HepG2 (cell line): ENCODE data around the gene CSTF3.

Experiments used
- BORCS8-MEF2B ChIP-seq: sonication (generic); formaldehyde crosslinking; IDR thresholded peaks from 2 replicates; pipeline ENCODE4 v1.8.0; 2022; ENCODE audit warnings: mild to moderate bottlenecking, missing genetic modification reagents
- EZH2 ChIP-seq: conservative IDR thresholded peaks from 2 replicates; pipeline ENCODE4 v1.6.1; 2012; ENCODE audit warnings: mild to moderate bottlenecking, low read depth, low read length, moderate library complexity
- NFIC ChIP-seq: IDR thresholded peaks from 2 replicates; pipeline ENCODE4 v1.6.1; 2012; ENCODE audit warnings: mild to moderate bottlenecking, low read length, inconsistent platforms
- ZNF747 ChIP-seq: sonication (generic); formaldehyde crosslinking; IDR thresholded peaks from 2 replicates; pipeline ENCODE4 v1.8.1; 2023; ENCODE audit warnings: missing genetic modification reagents, mild to moderate bottlenecking, borderline replicate concordance
- ZNF841 ChIP-seq: sonication (generic); formaldehyde crosslinking; IDR thresholded peaks from 2 replicates; pipeline ENCODE4 v1.8.1; 2023; ENCODE audit warnings: missing genetic modification reagents, borderline replicate concordance
- ZSCAN20 ChIP-seq: sonication (generic); formaldehyde crosslinking; IDR thresholded peaks from 2 replicates; pipeline ENCODE4 v1.4.0; 2020; ENCODE audit warnings: missing genetic modification reagents, mild to moderate bottlenecking, borderline replicate concordance
- TF ChIP-seq, protein P1 (sequence below): sonication (generic); formaldehyde crosslinking; IDR thresholded peaks from 2 replicates; pipeline ENCODE4 v1.5.0; 2020; ENCODE audit warnings: mild to moderate bottlenecking, missing genetic modification reagents, moderate library complexity
- TF ChIP-seq, protein P2 (sequence below): IDR thresholded peaks from 2 replicates; pipeline ENCODE4 v1.6.1; 2012; ENCODE audit warnings: inconsistent platforms

DNA sequence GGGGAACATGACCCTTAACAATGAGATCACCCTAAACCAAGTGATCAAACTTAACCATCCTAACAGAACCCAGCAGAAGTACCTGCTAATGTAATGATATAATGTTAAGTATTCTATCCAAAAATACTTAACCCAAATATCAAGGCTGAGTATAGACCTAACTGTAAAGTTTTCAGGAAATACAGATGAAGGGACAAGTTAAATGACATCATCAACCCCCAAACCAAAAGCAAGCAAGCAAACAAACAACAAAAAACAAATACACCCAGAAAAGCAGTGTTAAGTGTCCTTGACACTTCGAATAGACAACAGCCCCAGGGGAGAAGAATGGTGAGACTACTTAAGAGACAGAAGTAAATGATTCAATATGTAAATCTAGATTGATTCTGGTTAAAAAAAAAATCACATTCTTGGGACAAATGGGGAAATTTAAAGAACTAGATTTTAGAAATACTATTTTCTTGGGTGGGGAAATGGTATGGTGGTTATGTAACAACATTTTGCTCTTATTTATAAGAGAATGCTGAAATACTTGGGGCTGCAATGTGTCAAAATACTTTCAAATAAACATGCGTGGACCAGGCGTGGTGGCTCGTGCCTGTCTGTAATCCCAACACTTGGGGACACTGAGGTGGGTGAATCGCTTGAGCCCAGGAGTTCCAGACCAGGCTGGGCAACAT is 2.5 kb downstream of the CSTF3 start:
- TF ChIP-seq, protein P1, sequence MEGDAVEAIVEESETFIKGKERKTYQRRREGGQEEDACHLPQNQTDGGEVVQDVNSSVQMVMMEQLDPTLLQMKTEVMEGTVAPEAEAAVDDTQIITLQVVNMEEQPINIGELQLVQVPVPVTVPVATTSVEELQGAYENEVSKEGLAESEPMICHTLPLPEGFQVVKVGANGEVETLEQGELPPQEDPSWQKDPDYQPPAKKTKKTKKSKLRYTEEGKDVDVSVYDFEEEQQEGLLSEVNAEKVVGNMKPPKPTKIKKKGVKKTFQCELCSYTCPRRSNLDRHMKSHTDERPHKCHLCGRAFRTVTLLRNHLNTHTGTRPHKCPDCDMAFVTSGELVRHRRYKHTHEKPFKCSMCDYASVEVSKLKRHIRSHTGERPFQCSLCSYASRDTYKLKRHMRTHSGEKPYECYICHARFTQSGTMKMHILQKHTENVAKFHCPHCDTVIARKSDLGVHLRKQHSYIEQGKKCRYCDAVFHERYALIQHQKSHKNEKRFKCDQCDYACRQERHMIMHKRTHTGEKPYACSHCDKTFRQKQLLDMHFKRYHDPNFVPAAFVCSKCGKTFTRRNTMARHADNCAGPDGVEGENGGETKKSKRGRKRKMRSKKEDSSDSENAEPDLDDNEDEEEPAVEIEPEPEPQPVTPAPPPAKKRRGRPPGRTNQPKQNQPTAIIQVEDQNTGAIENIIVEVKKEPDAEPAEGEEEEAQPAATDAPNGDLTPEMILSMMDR (CRISPR knock-in tag) = no peak
- TF ChIP-seq ZNF841 (CRISPR knock-in tag) = no peak
- no peak for TF ChIP-seq ZSCAN20
- TF ChIP-seq BORCS8-MEF2B (CRISPR knock-in tag) = no peak
- no peak for TF ChIP-seq ZNF747
- TF ChIP-seq NFIC = no peak
- no peak for TF ChIP-seq EZH2
- TF ChIP-seq, protein P2, sequence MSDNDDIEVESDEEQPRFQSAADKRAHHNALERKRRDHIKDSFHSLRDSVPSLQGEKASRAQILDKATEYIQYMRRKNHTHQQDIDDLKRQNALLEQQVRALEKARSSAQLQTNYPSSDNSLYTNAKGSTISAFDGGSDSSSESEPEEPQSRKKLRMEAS = no peak
